NCI-H2081 treated with DMSO at 0.1 percent for 48 hours (cell line): ENCODE measurements around the gene OPN3.
A peak's percentile ranks its signal among the peaks of the same experiment; 100 is the strongest.
"Not testable (repeated sequence)": the region's sequence is repeated elsewhere in the genome, so short reads cannot be mapped to it uniquely, and the experiment has no call there.

Source experiments
- DNase-seq: peaks from one replicate; lab custom pipeline; 2025; lab: John Stamatoyannopoulos, UW

Gene OPN3

GRCh38 chr1:241640149-241640866, at the start of gene OPN3, which contains the start of gene CHML:
TSS of gene OPN3 (minus strand) at chr1:241640369. CDS start at chr1:241640254, 115 bp downstream.
TSS of gene CHML (minus strand) at chr1:241640369. CDS start at chr1:241635766, 4,603 bp downstream.
- DNase-seq = peak; percentile 86

GRCh38 chr1:241688940-241689368, 48.8 kb upstream of the OPN3 start:
- no peak for DNase-seq

- DNase-seq = no peak
Measured at GRCh38 chr1:241684108-241684507, 43.9 kb upstream of the OPN3 start.

GRCh38 chr1:241682921-241683320, 42.8 kb upstream of the OPN3 start:
- DNase-seq = no peak

GRCh38 chr1:241681861-241682448, 41.8 kb upstream of the OPN3 start:
- DNase-seq = not testable (repeated sequence)

GRCh38 chr1:241679961-241680360, 39.8 kb upstream of the OPN3 start:
- DNase-seq = no peak

- no peak for DNase-seq
Measured at GRCh38 chr1:241679404-241679803, 39.2 kb upstream of the OPN3 start.

- no peak for DNase-seq
Measured at GRCh38 chr1:241678536-241678935, 38.4 kb upstream of the OPN3 start.

GRCh38 chr1:241677201-241677600, 37.0 kb upstream of the OPN3 start:
- no peak for DNase-seq

- DNase-seq = no peak
Measured at GRCh38 chr1:241675983-241676382, 35.8 kb upstream of the OPN3 start.

GRCh38 chr1:241674805-241675384, 34.7 kb upstream of the OPN3 start:
- no peak for DNase-seq

GRCh38 chr1:241672301-241672700, 32.1 kb upstream of the OPN3 start:
- DNase-seq = no peak

- no peak for DNase-seq
Measured at GRCh38 chr1:241666419-241666818, 26.2 kb upstream of the OPN3 start.

- DNase-seq = no peak
Measured at GRCh38 chr1:241660424-241660972, 20.3 kb upstream of the OPN3 start.

GRCh38 chr1:241659016-241659415, 18.8 kb upstream of the OPN3 start:
- DNase-seq = not testable (repeated sequence)

- no peak for DNase-seq
Measured at GRCh38 chr1:241658081-241658793, 18.1 kb upstream of the OPN3 start.

- DNase-seq = no peak
Measured at GRCh38 chr1:241654641-241655040, 14.5 kb upstream of the OPN3 start.

GRCh38 chr1:241654019-241654418, 13.8 kb upstream of the OPN3 start:
- DNase-seq = no peak

- no peak for DNase-seq
Measured at GRCh38 chr1:241652012-241652411, 11.8 kb upstream of the OPN3 start, which contains the start of gene WDR64. TSS of gene WDR64 (plus strand) at chr1:241652281. CDS start at chr1:241652485, 204 bp downstream.

- DNase-seq = no peak
Measured at GRCh38 chr1:241648159-241648558, 8.0 kb upstream of the OPN3 start.

- DNase-seq = no peak
Measured at GRCh38 chr1:241647658-241648057, 7.5 kb upstream of the OPN3 start.

- DNase-seq = no peak
Measured at GRCh38 chr1:241646201-241646600, 6.0 kb upstream of the OPN3 start.
